Activated CD8-positive, alpha-beta memory T cell treated with anti-CD3 and anti-CD28 coated beads for 24 hours (primary cell): ENCODE data around the gene ADGRV1.
"Not testable (repeated sequence)": the region's sequence is repeated elsewhere in the genome, so short reads cannot be mapped to it uniquely, and the experiment has no call there.

ENCODE experiments used
- DNase-seq: peaks from one replicate; pipeline ENCODE4 v3.0.0-alpha.2; 2020

Gene ADGRV1

GRCh38 chr5:90834711-90835110 lies 276.1 kb downstream of the ADGRV1 start:
- no peak for DNase-seq

- DNase-seq = no peak
Observed at GRCh38 chr5:90843443-90843842, 284.8 kb downstream of the ADGRV1 start.

- DNase-seq = no peak
Observed at GRCh38 chr5:90844931-90845330, 286.3 kb downstream of the ADGRV1 start.

GRCh38 chr5:90845723-90846554 lies 287.3 kb downstream of the ADGRV1 start:
- no peak for DNase-seq

- not testable (repeated sequence) for DNase-seq
Observed at GRCh38 chr5:90847606-90848005, 289.0 kb downstream of the ADGRV1 start.

- no peak for DNase-seq
Observed at GRCh38 chr5:90849939-90850338, 291.3 kb downstream of the ADGRV1 start.

GRCh38 chr5:90852531-90852930 lies 293.9 kb downstream of the ADGRV1 start:
- no peak for DNase-seq

- no peak for DNase-seq
Observed at GRCh38 chr5:90853750-90854149, 295.2 kb downstream of the ADGRV1 start.

- no peak for DNase-seq
Observed at GRCh38 chr5:90854169-90854568, 295.6 kb downstream of the ADGRV1 start.

- DNase-seq = no peak
Observed at GRCh38 chr5:90855296-90856010, 296.9 kb downstream of the ADGRV1 start.

- no peak for DNase-seq
Observed at GRCh38 chr5:90861843-90862586, 303.4 kb downstream of the ADGRV1 start.

GRCh38 chr5:90865180-90865579 lies 306.6 kb downstream of the ADGRV1 start:
- no peak for DNase-seq

- no peak for DNase-seq
Observed at GRCh38 chr5:90866333-90866732, 307.7 kb downstream of the ADGRV1 start.

GRCh38 chr5:90866915-90867731 lies 308.5 kb downstream of the ADGRV1 start:
- DNase-seq = no peak

GRCh38 chr5:90868799-90869198 lies 310.2 kb downstream of the ADGRV1 start:
- no peak for DNase-seq

- no peak for DNase-seq
Observed at GRCh38 chr5:90871391-90871991, 312.9 kb downstream of the ADGRV1 start.

GRCh38 chr5:90873033-90873517 lies 314.5 kb downstream of the ADGRV1 start:
- DNase-seq = no peak

- no peak for DNase-seq
Observed at GRCh38 chr5:90874066-90874465, 315.5 kb downstream of the ADGRV1 start.

GRCh38 chr5:90875456-90875855 lies 316.9 kb downstream of the ADGRV1 start:
- DNase-seq = no peak

- DNase-seq = no peak
Observed at GRCh38 chr5:90876366-90876765, 317.8 kb downstream of the ADGRV1 start.

GRCh38 chr5:90877049-90877448 lies 318.5 kb downstream of the ADGRV1 start:
- DNase-seq = no peak

GRCh38 chr5:90878081-90878480 lies 319.5 kb downstream of the ADGRV1 start:
- no peak for DNase-seq
